Breast epithelium (tissue), 4 donors: ENCODE measurements around the gene WDR93. TPM values are rescaled to one million over a fixed set of nuclear protein-coding genes. Genes with fewer than 3 reads are reported as not detected.

Experiments
- DNase-seq, 2 donors: peaks; one replicate each; pipeline ENCODE4 v3.0.0-alpha.2; 2019; ENCODE audit warnings: low spot score in 2 of 2
- H3K27ac ChIP-seq, 2 donors: fragments of 200-600 bp; sonication (generic) in 1 of 2; one replicate each; pipeline ENCODE4 v1.5.1; 2016 to 2019; ENCODE audit warnings: mild to moderate bottlenecking in 1 of 2
- H3K27me3 ChIP-seq, 2 donors: fragments of 200-600 bp; sonication (generic) in 1 of 2; one replicate each; pipeline versions ENCODE4 v1.5.1 to v1.6.0; 2017 to 2019; ENCODE audit warnings: control low read depth in 1 of 2, mild to moderate bottlenecking in 1 of 2
- H3K36me3 ChIP-seq: fragments of 200-600 bp; one replicate; pipeline ENCODE4 v1.5.1; 2019
- H3K4me1 ChIP-seq, 2 donors: fragments of 200-600 bp; sonication (generic); one replicate each; pipeline ENCODE4 v1.5.1; 2016 to 2019; ENCODE audit warnings: control low read depth in 1 of 2
- H3K4me3 ChIP-seq, 3 donors: fragments of 200-600 bp; sonication (generic); 1 replicate in 2 of 3; 2 replicates in 1 of 3; pipeline ENCODE4 v1.5.1; 2016 to 2019; ENCODE audit warnings: mild to moderate bottlenecking in 3 of 3, moderate library complexity in 2 of 3
- H3K9me3 ChIP-seq, 2 donors: fragments of 200-600 bp; sonication (generic) in 1 of 2; one replicate each; pipeline ENCODE4 v1.5.1; 2016 to 2019; ENCODE audit warnings: control low read depth in 1 of 2
- CTCF ChIP-seq, 3 donors: fragments of 450-650 bp; IDR thresholded peaks; one replicate each; pipeline ENCODE4 v1.5.1; 2016 to 2017; ENCODE audit warnings: antibody characterized with exemption in 3 of 3, mild to moderate bottlenecking in 3 of 3, moderate library complexity in 3 of 3
- POLR2A ChIP-seq: fragments of 450-650 bp; IDR thresholded peaks from one replicate; pipeline ENCODE4 v1.6.1; 2016; ENCODE audit warnings: antibody characterized with exemption, mild to moderate bottlenecking, moderate library complexity
- POLR2AphosphoS5 ChIP-seq, 3 donors: sonication (generic); formaldehyde crosslinking; IDR thresholded peaks; one replicate each; pipeline ENCODE4 v1.6.1; 2017; ENCODE audit warnings: antibody characterized with exemption in 3 of 3
- intact Hi-C: fragments of 100-400 bp; cut with DNase I; formaldehyde crosslinking; loops from one replicate; pipeline ENCODE4 v1.15.1; 2023; ENCODE audit warnings: low total_unique reads
- total RNA-seq, 3 donors: library from RNA; depleted of rRNA; stranded (reverse); fragments of >200 nt; gene quantifications; one replicate each; pipeline ENCODE4 v1.1.0, GENCODE V29; 2016

Gene WDR93
- total RNA-seq, 3 donors from 2014 or later: 0.80 to 1.0 (median 0.98) TPM

DNA sequence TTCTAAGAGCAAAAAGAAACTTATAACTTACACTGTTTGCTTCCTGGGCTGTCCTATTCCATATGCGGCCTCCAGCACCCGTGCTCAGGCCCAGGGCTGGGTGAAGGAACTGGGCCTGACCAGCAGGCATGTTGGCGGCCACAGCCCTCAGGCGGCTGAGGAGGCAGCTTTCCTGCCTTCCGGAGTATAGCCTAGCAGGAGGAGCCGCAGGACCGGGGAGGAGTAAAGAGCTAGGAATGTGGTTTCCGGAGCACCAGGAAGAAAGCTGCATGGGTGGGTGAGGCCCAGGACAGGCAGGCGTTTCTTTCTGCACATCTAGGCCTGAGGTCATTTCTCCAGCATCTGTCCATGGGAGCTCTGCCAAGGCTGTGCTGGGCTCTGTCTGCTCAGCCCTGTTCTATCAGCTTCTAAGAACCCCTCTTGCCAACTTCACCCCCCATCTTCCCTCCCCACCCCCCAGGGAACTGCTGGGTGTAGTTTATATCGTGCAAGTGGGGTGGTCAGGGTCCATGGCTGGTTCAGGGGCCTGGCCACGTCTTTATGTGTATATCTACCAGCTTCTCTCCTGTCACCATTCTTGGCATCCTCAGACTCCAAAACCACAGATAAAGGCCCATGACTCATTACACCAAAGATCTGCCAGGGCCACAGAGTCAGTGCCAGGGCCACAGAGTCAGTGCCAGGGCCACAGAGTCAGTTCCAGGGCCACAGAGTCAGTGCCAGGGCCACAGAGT is 27.6 kb upstream of the WDR93 start:
- intact Hi-C loops: no loop called here
- peak in 1 of 2 donors; percentile 76 for DNase-seq
- H3K27ac ChIP-seq: peak overlapping the region; percentile 89 to 90
- H3K4me3 ChIP-seq: peak overlapping the region in 2 of 3 donors; percentile 15 to 47
- peak in 1 of 3 donors; percentile 32 for TF ChIP-seq POLR2AphosphoS5 (IDR thresholded peaks at IDR 0.05)
- no peak for TF ChIP-seq POLR2A
- TF ChIP-seq CTCF (IDR thresholded peaks at IDR 0.05): peak in 1 of 3 donors; percentile 9
- no peaks in the 10 kb centered on the region for H3K36me3 ChIP-seq
- H3K9me3 ChIP-seq: no peaks in the 10 kb centered on the region
- no peaks in the 10 kb centered on the region for H3K27me3 ChIP-seq
- H3K4me1 ChIP-seq: peaks cover 0 to 11% of the 10 kb centered on the region in 2 donors

DNA sequence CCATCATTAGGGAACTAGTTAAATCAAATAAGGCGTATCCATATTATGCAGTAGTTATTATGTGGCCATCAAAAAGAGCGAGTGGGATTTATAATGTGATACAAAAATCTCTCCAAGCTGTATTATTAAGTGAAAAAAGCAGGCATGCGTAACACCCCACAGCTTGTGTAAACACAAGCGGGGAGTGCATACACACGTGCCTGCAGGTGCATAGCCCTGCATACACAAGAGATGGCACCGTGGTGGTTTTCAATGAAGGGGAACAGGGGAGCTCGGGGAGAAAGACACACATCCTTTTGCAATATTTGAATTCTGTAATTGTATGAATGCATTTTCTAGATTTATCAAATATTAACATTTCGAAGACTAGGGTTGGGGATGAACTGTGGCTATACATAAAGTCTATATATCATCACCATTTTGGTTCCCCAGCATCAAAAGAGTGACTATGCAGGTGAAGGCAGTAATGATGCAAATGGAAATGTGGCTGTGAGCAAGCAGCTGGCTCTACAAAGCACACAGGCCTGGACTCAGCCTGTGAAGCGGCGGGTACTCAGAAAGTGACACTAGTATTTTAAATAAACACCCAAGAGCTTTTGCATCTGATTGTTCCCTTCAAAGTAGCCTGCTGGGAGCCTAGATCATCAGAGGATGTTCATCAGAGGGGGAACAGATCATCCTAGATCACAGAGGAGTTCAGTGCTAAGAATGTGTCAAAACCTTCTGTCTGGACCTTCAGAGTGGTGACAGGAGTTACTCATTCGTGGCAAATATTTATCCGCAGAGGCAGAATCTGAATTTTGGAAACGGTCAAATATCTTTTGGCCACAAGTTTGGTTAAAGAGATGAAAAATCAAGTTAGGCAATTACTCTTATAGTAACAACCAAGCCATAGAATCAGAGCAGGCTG is 25.9 kb upstream of the WDR93 start:
- intact Hi-C loops: no loop called here
- TF ChIP-seq CTCF (IDR thresholded peaks at IDR 0.05): no peak
- TF ChIP-seq POLR2A: no peak
- TF ChIP-seq POLR2AphosphoS5 (IDR thresholded peaks at IDR 0.05): no peak
- Histone ChIP-seq H3K27me3 (no peaks in the 10 kb centered on the region), H3K4me1 (peaks cover 0 to 11% of the 10 kb centered on the region in 2 donors), H3K9me3 (no peaks in the 10 kb centered on the region), H3K4me3 (peak overlapping the region; percentile 34 to 73 (median 53)), H3K27ac (peak overlapping the region; percentile 90 to 95), H3K36me3 (no peaks in the 10 kb centered on the region)
- no peak for DNase-seq

- Histone ChIP-seq H3K4me3 (peak overlapping the region; percentile 34 to 73 (median 53)), H3K27ac (peak overlapping the region; percentile 90 to 95), H3K27me3 (no peaks in the 10 kb centered on the region), H3K4me1 (peaks cover 0 to 11% of the 10 kb centered on the region in 2 donors), H3K9me3 (no peaks in the 10 kb centered on the region), H3K36me3 (no peaks in the 10 kb centered on the region)
- TF ChIP-seq POLR2AphosphoS5 (IDR thresholded peaks at IDR 0.05) (peak in 1 of 3 donors; percentile 20), CTCF (IDR thresholded peaks at IDR 0.05) (no peak)
- DNase-seq: no peak
- intact Hi-C loops: no loop called here
Measured at GRCh38 chr15:89665449-89666181, 25.0 kb upstream of the WDR93 start.

GRCh38 chr15:89666184-89666857 is 24.3 kb upstream of the WDR93 start:
- no peaks in the 10 kb centered on the region for H3K36me3 ChIP-seq
- H3K4me3 ChIP-seq: peak overlapping the region; percentile 34 to 73 (median 53)
- peak overlapping the region; percentile 90 to 95 for H3K27ac ChIP-seq
- no peaks in the 10 kb centered on the region for H3K9me3 ChIP-seq
- H3K4me1 ChIP-seq: peaks cover 0 to 11% of the 10 kb centered on the region in 2 donors
- DNase-seq: no peak
- intact Hi-C loops: no loop called here
- no peaks in the 10 kb centered on the region for H3K27me3 ChIP-seq
- no peak for TF ChIP-seq POLR2AphosphoS5 (IDR thresholded peaks at IDR 0.05)
- no peak for TF ChIP-seq CTCF (IDR thresholded peaks at IDR 0.05)
- no peak for TF ChIP-seq POLR2A
